A549 (cell line): ENCODE results near the gene NPBWR2. TPM values are rescaled to one million over a fixed set of nuclear protein-coding genes. Genes with fewer than 3 reads are reported as not detected.

ENCODE experiments used
- ATAC-seq, 2 experiments: fragments of 200-7000 bp in 1 of 2; fragments of >200 bp in 1 of 2; cut with Nextera tagmentation in 1 of 2; cut with Tn5 transposase in 1 of 2; 3 replicates each; pipeline versions ENCODE4 v1.8.0 to v1.9.1; 2018 to 2020; ENCODE audit warnings: mild to moderate bottlenecking in 1 of 2, moderate library complexity in 1 of 2
- CTCF ChIA-PET: fragments of 300-600 bp; sonication (Branson Sonifier 250); formaldehyde crosslinking; extraction: SDS; loops from one replicate; lab custom pipeline; 2021; ENCODE audit warnings: antibody characterized with exemption, inconsistent platforms; lab: Yijun Ruan, JAX
- POLR2A ChIA-PET: fragments of 350-600 bp; formaldehyde crosslinking; extraction: SDS; loops from one replicate; lab custom pipeline; 2021; ENCODE audit warnings: antibody characterized with exemption, inconsistent platforms; lab: Yijun Ruan, JAX
- DNase-seq, 2 experiments: peaks; one replicate each; pipeline versions ENCODE4 v3.0.0 to v3.0.0-alpha.2; 2011 to 2016; ENCODE audit warnings: low read depth in 1 of 2, low spot score in 1 of 2
- FAIRE-seq: peaks from 2 replicates; lab custom pipeline; 2011; peaks lifted over from hg19 to GRCh38; lab: Jason Lieb, UNC
- H3K27ac ChIP-seq, 2 experiments: fragments of >200 bp; sonication (Bioruptor Twin); formaldehyde crosslinking; 3 replicates each; pipeline ENCODE4 v1.5.1; 2016 to 2017
- H3K4me1 ChIP-seq: fragments of >200 bp; sonication (Bioruptor Twin); formaldehyde crosslinking; 3 replicates; pipeline ENCODE4 v1.6.1; 2016
- H3K4me2 ChIP-seq: fragments of >200 bp; sonication (Bioruptor Twin); formaldehyde crosslinking; 3 replicates; pipeline ENCODE4 v1.6.1; 2016
- H3K4me3 ChIP-seq: fragments of >200 bp; sonication (Bioruptor Twin); formaldehyde crosslinking; 3 replicates; pipeline ENCODE4 v1.5.1; 2016
- H3K9me3 ChIP-seq: fragments of >200 bp; sonication (Bioruptor Twin); formaldehyde crosslinking; 3 replicates; pipeline ENCODE4 v1.6.1; 2016
- EHF ChIP-seq: fragments of 250-450 bp; sonication (Bioruptor Pico); IDR thresholded peaks from 2 replicates; pipeline ENCODE4 v1.5.0; 2020; ENCODE audit warnings: mild to moderate bottlenecking
- EHMT2 ChIP-seq: fragments of 200-600 bp; sonication (generic); IDR thresholded peaks from 2 replicates; pipeline ENCODE4 v1.6.1; 2016; ENCODE audit warnings: antibody characterized with exemption, low read depth, mild to moderate bottlenecking, moderate library complexity
- EP300 ChIP-seq, 2 experiments: fragments of >200 bp; sonication (Bioruptor Twin); formaldehyde crosslinking; IDR thresholded peaks; 2 replicates in 1 of 2; 3 replicates in 1 of 2; pipeline ENCODE4 v1.6.1; 2016 to 2017
- FOXS1 ChIP-seq: fragments of 250-450 bp; sonication (Bioruptor Pico); IDR thresholded peaks from 2 replicates; pipeline ENCODE4 v1.5.0; 2020; ENCODE audit warnings: mild to moderate bottlenecking, moderate library complexity
- HES2 ChIP-seq: fragments of >200 bp; sonication (Bioruptor Twin); formaldehyde crosslinking; IDR thresholded peaks from 2 replicates; pipeline ENCODE4 v1.6.1; 2016
- HOXB13 ChIP-seq: fragments of 250-450 bp; sonication (Bioruptor Pico); IDR thresholded peaks from 2 replicates; pipeline ENCODE4 v1.5.0; 2020; ENCODE audit warnings: low read depth, mild to moderate bottlenecking, moderate library complexity
- JUN ChIP-seq, 2 experiments: fragments of >200 bp; sonication (Bioruptor Twin); formaldehyde crosslinking; IDR thresholded peaks; 2 replicates in 1 of 2; 3 replicates in 1 of 2; pipeline ENCODE4 v1.6.1; 2016 to 2017
- JUNB ChIP-seq: fragments of >200 bp; sonication (Bioruptor Twin); formaldehyde crosslinking; IDR thresholded peaks from 2 replicates; pipeline ENCODE4 v1.6.1; 2016
- MAFK ChIP-seq: fragments of 450-650 bp; IDR thresholded peaks from 2 replicates; pipeline ENCODE4 v1.6.1; 2014; ENCODE audit not compliant: partially characterized antibody
- NFE2L2 ChIP-seq: fragments of 150-350 bp; conservative IDR thresholded peaks from 2 replicates; pipeline ENCODE4 v1.6.1; 2014; ENCODE audit warnings: low read length
- NPAS2 ChIP-seq: fragments of 250-450 bp; sonication (Bioruptor Pico); IDR thresholded peaks from 2 replicates; pipeline ENCODE4 v1.8.0; 2022; ENCODE audit warnings: mild to moderate bottlenecking, moderate library complexity, borderline replicate concordance
- RNF2 ChIP-seq: fragments of 200-600 bp; sonication (generic); IDR thresholded peaks from 2 replicates; pipeline ENCODE4 v1.6.1; 2016; ENCODE audit warnings: low read depth, mild to moderate bottlenecking, antibody characterized with exemption, moderate library complexity, borderline replicate concordance
- SMC3 ChIP-seq: fragments of >200 bp; sonication (Bioruptor Twin); formaldehyde crosslinking; IDR thresholded peaks from 3 replicates; pipeline ENCODE4 v1.6.1; 2018; ENCODE audit warnings: inconsistent platforms
- ZNF302 ChIP-seq: fragments of 250-450 bp; sonication (Bioruptor Pico); IDR thresholded peaks from 2 replicates; pipeline ENCODE4 v1.9.0; 2021; ENCODE audit warnings: inconsistent platforms, mild to moderate bottlenecking, moderate library complexity
- WGBS: methylation state at CpG from one replicate; pipeline ENCODE4 v1.1.6; 2017; ENCODE audit errors: missing lambda C conversion rate; 5-methylcytosine and 5-hydroxymethylcytosine counted together
- polyA minus RNA-seq: library from RNA; depleted of rRNA, polyadenylated mRNA; stranded (reverse); fragments of >200 nt; gene quantifications from 2 replicates; pipeline ENCODE4 v1.2.3, GENCODE V29; 2011; rRNA and poly(A)+ RNA removed
- polyA plus RNA-seq, 4 experiments: library from polyadenylated mRNA; depleted of rRNA in 3 of 4; stranded (reverse); fragments of >200 nt; fragmentation: RNase III in 1 of 4; extraction: RNeasy Plus Mini Kit Qiagen cat#74134 plus additional on column Dnase treatment in 1 of 4; gene quantifications; 2 replicates in 3 of 4; 3 replicates in 1 of 4; pipeline ENCODE4 v1.2.3, GENCODE V29; 2011 to 2017
- TF ChIP-seq, protein P1 (sequence below): IDR thresholded peaks from 2 replicates; pipeline ENCODE4 v1.6.1; 2012; ENCODE audit warnings: low read depth, borderline replicate concordance
- TF ChIP-seq, protein P2 (sequence below): fragments of 250-450 bp; sonication (Bioruptor Pico); IDR thresholded peaks from 2 replicates; pipeline ENCODE4 v1.5.0; 2020; ENCODE audit warnings: low read depth, mild to moderate bottlenecking, moderate library complexity

The NPBWR2 gene
- polyA plus RNA-seq (2011; rRNA removed) (not detected in 2 replicates), polyA plus RNA-seq (2017; fragmentation: RNase III; extraction: RNeasy Plus Mini Kit Qiagen cat#74134 plus additional on column Dnase treatment) (not detected in 3 replicates), polyA minus RNA-seq (not detected in 2 replicates)
- not detected in 2 replicates for polyA plus RNA-seq (2012; cell fraction: cytosol; rRNA removed)
- not detected in 2 replicates for polyA plus RNA-seq (2012; cell fraction: nucleus; rRNA removed)

- H3K27ac ChIP-seq: no peak within 1 kb of the TSS
- ATAC-seq (peak; percentile 7 to 28; a peak in 3 of 6 replicates), DNase-seq (no peak), FAIRE-seq (no peak)
- WGBS: 65% methylated on average over 17 of the region's 22 CpGs
- POLR2A ChIA-PET: no interaction called here
- H3K9me3 ChIP-seq: no peaks in the 10 kb centered on the region
- H3K4me1 ChIP-seq: 0 out of 3 replicates have a peak, but pooled peaks cover 3% of the 10 kb centered on the region
- H3K4me2 ChIP-seq: no peak within 1 kb of the TSS
- CTCF ChIA-PET: interaction anchor here (1.0 to 7.1 kb wide), 4 partner anchors 9 to 50 kb away, joined by 3 to 63 read pairs (median 4); partner anchors contain the start of gene LKAAEAR1
- TF ChIP-seq ZNF302 (CRISPR knock-in tag): no peak
- TF ChIP-seq, protein P1, sequence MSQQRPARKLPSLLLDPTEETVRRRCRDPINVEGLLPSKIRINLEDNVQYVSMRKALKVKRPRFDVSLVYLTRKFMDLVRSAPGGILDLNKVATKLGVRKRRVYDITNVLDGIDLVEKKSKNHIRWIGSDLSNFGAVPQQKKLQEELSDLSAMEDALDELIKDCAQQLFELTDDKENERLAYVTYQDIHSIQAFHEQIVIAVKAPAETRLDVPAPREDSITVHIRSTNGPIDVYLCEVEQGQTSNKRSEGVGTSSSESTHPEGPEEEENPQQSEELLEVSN: no peak
- TF ChIP-seq JUN (IDR thresholded peaks at IDR 0.05): no peak
- no peak within 1 kb of the TSS for H3K4me3 ChIP-seq
These were observed at the start of gene NPBWR2 for GRCh38 chr20:64106981-64107735. Gene NPBWR2, minus strand, starts transcription at chr20:64107565. Its CDS starts 734 bp downstream, at chr20:64106831.

GRCh38 chr20:64156136-64156885, 48.9 kb upstream of the NPBWR2 start:
- no peaks in the 10 kb centered on the region for H3K9me3 ChIP-seq
- ATAC-seq (no peak), FAIRE-seq (no peak)
- POLR2A ChIA-PET: interaction anchor here (0.6 kb wide), 1 partner anchor 171 kb away, joined by 3 read pairs; no protein-coding TSS in a partner anchor
- WGBS: 80% methylated on average over 8 of the region's 9 CpGs
- no peak overlapping the region for H3K27ac ChIP-seq
- CTCF ChIA-PET: interaction anchor here (1.3 to 1.6 kb wide), 2 partner anchors 36 to 55 kb away, joined by 4 to 5 read pairs; no protein-coding TSS in a partner anchor
- H3K4me1 ChIP-seq: no peaks in the 10 kb centered on the region
- TF ChIP-seq NFE2L2 (no peak), RNF2 (no peak), ZNF302 (CRISPR knock-in tag) (no peak), HES2 (no peak), EHF (CRISPR knock-in tag) (no peak), NPAS2 (no peak), EP300 (IDR thresholded peaks at IDR 0.05) (no peak), MAFK (no peak), EHMT2 (no peak)
- TF ChIP-seq, protein P2, sequence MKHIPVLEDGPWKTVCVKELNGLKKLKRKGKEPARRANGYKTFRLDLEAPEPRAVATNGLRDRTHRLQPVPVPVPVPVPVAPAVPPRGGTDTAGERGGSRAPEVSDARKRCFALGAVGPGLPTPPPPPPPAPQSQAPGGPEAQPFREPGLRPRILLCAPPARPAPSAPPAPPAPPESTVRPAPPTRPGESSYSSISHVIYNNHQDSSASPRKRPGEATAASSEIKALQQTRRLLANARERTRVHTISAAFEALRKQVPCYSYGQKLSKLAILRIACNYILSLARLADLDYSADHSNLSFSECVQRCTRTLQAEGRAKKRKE (CRISPR knock-in tag): no peak
- TF ChIP-seq, all 56 proteins: peak for 0
- no peak overlapping the region for H3K4me2 ChIP-seq
- H3K4me3 ChIP-seq: no peak overlapping the region
- DNase-seq: no peak

DNA sequence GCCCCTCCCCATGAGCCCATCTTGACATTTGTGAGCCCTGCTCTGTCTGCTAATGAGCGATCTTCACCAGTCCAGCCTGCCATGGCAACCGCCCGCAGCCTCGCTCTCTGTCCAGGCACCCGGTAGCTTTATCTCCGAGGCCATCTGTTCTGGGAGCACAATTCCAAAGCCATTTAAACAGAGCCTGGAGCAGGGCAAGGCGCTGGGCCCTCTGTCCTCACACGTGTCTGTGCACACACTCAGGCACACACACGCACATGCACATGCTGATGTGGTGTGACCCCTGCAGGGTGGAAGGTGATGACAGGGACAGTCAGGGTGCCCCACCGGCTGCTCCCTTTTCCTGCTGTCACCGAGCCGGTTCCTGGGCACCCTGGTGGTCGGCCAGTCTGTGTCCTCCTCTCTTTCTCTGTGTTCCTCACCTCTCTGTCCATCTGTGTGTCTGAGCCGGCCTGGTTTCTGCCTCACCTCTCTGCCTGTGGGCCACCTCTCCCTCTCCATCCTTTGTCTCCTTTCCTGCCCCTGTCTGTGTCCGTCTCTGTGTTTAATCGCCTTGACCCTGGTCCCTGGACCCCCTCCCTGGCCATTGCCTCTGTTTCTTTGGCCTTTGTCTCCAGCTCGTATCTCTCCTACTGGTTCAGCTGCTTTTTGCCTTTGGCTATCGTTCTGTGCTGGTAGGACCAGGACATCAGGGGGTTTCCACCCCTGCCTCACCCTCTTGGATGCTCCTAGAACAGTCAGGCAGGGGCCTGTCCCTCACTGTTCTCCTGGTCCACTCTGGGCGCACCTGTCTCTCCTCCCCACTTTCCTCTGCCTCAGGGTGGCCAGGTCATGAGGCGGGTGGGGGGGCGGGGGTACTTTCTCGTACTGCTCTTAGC, 48.1 kb upstream of the NPBWR2 start:
- ATAC-seq: no peak
- Histone ChIP-seq H3K4me3 (no peak overlapping the region), H3K4me1 (no peaks in the 10 kb centered on the region), H3K27ac (no peak overlapping the region), H3K9me3 (no peaks in the 10 kb centered on the region), H3K4me2 (no peak overlapping the region)
- CTCF ChIA-PET: interaction anchor here (1.1 to 1.6 kb wide), 4 partner anchors 10 to 54 kb away, joined by 3 to 5 read pairs (median 4); no protein-coding TSS in a partner anchor
- DNase-seq: no peak
- no peak for FAIRE-seq
- TF ChIP-seq JUN (IDR thresholded peaks at IDR 0.05) (no peak), JUNB (no peak), SMC3 (no peak), HOXB13 (CRISPR knock-in tag) (no peak), FOXS1 (CRISPR knock-in tag) (no peak)
- 66% methylated on average over 22 of the region's 22 CpGs for WGBS
- POLR2A ChIA-PET: interaction anchor here (0.6 kb wide), 1 partner anchor 171 kb away, joined by 3 read pairs; no protein-coding TSS in a partner anchor
